SIG-M5 (cell line): ENCODE data around the gene TFAP2E.
"Not testable (repeated sequence)": the region's sequence is repeated elsewhere in the genome, so short reads cannot be mapped to it uniquely, and the experiment has no call there.

Experiments used
- DNase-seq: peaks from one replicate; lab custom pipeline; 2025; lab: John Stamatoyannopoulos, UW

The TFAP2E gene

GRCh38 chr1:35574125-35574654, 1.1 kb downstream of the TFAP2E start:
- no peak for DNase-seq

GRCh38 chr1:35574655-35575415, 1.7 kb downstream of the TFAP2E start:
- no peak for DNase-seq

GRCh38 chr1:35575416-35575958, 2.4 kb downstream of the TFAP2E start:
- no peak for DNase-seq

- no peak for DNase-seq
These were observed 3.1 kb downstream of the TFAP2E start for GRCh38 chr1:35576061-35576765.

GRCh38 chr1:35576766-35577070, 3.6 kb downstream of the TFAP2E start:
- not testable (repeated sequence) for DNase-seq

- DNase-seq = no peak
These were observed 4.2 kb downstream of the TFAP2E start for GRCh38 chr1:35577071-35577998.

- no peak for DNase-seq
These were observed 7.9 kb downstream of the TFAP2E start for GRCh38 chr1:35580949-35581388.

GRCh38 chr1:35581621-35582020, 8.5 kb downstream of the TFAP2E start:
- DNase-seq = not testable (repeated sequence)

GRCh38 chr1:35585281-35585680, 12.2 kb downstream of the TFAP2E start:
- no peak for DNase-seq

GRCh38 chr1:35585805-35586204, 12.7 kb downstream of the TFAP2E start:
- DNase-seq = not testable (repeated sequence)

- no peak for DNase-seq
These were observed 13.7 kb downstream of the TFAP2E start for GRCh38 chr1:35586808-35587207.

GRCh38 chr1:35587736-35588135, 14.6 kb downstream of the TFAP2E start:
- no peak for DNase-seq

GRCh38 chr1:35588197-35588910, 15.2 kb downstream of the TFAP2E start:
- DNase-seq = no peak

GRCh38 chr1:35589516-35590427, 16.7 kb downstream of the TFAP2E start:
- DNase-seq = no peak

- DNase-seq = no peak
These were observed 17.4 kb downstream of the TFAP2E start for GRCh38 chr1:35590476-35591040.

GRCh38 chr1:35591211-35591610, 18.1 kb downstream of the TFAP2E start:
- DNase-seq = no peak

- no peak for DNase-seq
These were observed 20.1 kb downstream of the TFAP2E start for GRCh38 chr1:35592991-35593769.

GRCh38 chr1:35594005-35594760, 21.1 kb downstream of the TFAP2E start:
- DNase-seq = no peak
